T-helper 9 cell (primary cell): ENCODE measurements around the gene LRRC73.
"Not testable (repeated sequence)": the region's sequence is repeated elsewhere in the genome, so short reads cannot be mapped to it uniquely, and the experiment has no call there.

Experiments used
- DNase-seq: peaks from one replicate; pipeline ENCODE4 v3.0.0-alpha.2; 2020

Gene LRRC73

GRCh38 chr6:43509142-43509983 lies 783 bp downstream of the LRRC73 start:
- DNase-seq, result no peak

- no peak for DNase-seq
These were observed 1.5 kb downstream of the LRRC73 start for GRCh38 chr6:43508481-43509141.

GRCh38 chr6:43506667-43507471 lies 3.3 kb downstream of the LRRC73 start:
- DNase-seq, result peak; percentile 73

- DNase-seq, result no peak
These were observed 4.0 kb downstream of the LRRC73 start for GRCh38 chr6:43506171-43506570.

GRCh38 chr6:43505718-43506117 lies 4.4 kb downstream of the LRRC73 start:
- DNase-seq, result no peak

- no peak for DNase-seq
These were observed 5.2 kb downstream of the LRRC73 start for GRCh38 chr6:43504756-43505593.

GRCh38 chr6:43503443-43503842 lies 6.7 kb downstream of the LRRC73 start:
- no peak for DNase-seq

GRCh38 chr6:43502666-43503065 lies 7.5 kb downstream of the LRRC73 start:
- DNase-seq, result no peak

GRCh38 chr6:43500921-43501320 lies 9.2 kb downstream of the LRRC73 start:
- no peak for DNase-seq

- DNase-seq, result no peak
These were observed 10.9 kb downstream of the LRRC73 start for GRCh38 chr6:43499028-43499815.

- not testable (repeated sequence) for DNase-seq
These were observed 11.9 kb downstream of the LRRC73 start for GRCh38 chr6:43498291-43498690.

GRCh38 chr6:43497689-43498088 lies 12.5 kb downstream of the LRRC73 start:
- DNase-seq, result no peak

GRCh38 chr6:43497129-43497396 lies 13.1 kb downstream of the LRRC73 start:
- DNase-seq, result no peak

GRCh38 chr6:43496370-43497128 lies 13.6 kb downstream of the LRRC73 start:
- DNase-seq, result no peak

- DNase-seq, result no peak
These were observed 14.7 kb downstream of the LRRC73 start for GRCh38 chr6:43495409-43495941.

- no peak for DNase-seq
These were observed 15.4 kb downstream of the LRRC73 start for GRCh38 chr6:43494766-43495165.

GRCh38 chr6:43494321-43494720 lies 15.8 kb downstream of the LRRC73 start:
- no peak for DNase-seq

GRCh38 chr6:43493833-43494232 lies 16.3 kb downstream of the LRRC73 start:
- no peak for DNase-seq

GRCh38 chr6:43493230-43493629 lies 16.9 kb downstream of the LRRC73 start:
- no peak for DNase-seq

GRCh38 chr6:43492673-43493072 lies 17.5 kb downstream of the LRRC73 start:
- no peak for DNase-seq
